AG04449 (cell line): Measurements from ENCODE around the gene GAK.

ENCODE experiments used
- CTCF ChIA-PET: fragments of 350-600 bp; formaldehyde crosslinking; extraction: SDS; loops from one replicate; lab custom pipeline; 2021; ENCODE audit warnings: antibody characterized with exemption; lab: Yijun Ruan, JAX
- POLR2A ChIA-PET: fragments of 400-600, 350-600 bp; formaldehyde crosslinking; extraction: SDS; loops from one replicate; lab custom pipeline; 2020; ENCODE audit warnings: antibody characterized with exemption, inconsistent platforms; lab: Yijun Ruan, JAX
- DNase-seq: peaks from one replicate; pipeline ENCODE4 v3.0.0-alpha.2; 2010; ENCODE audit warnings: low read depth, low spot score
- H3K4me3 ChIP-seq: 2 replicates; pipeline ENCODE4 v1.5.1; 2011; ENCODE audit warnings: low read depth, mild to moderate bottlenecking, control low read depth, low read length
- TF ChIP-seq, protein P1 (sequence below): IDR thresholded peaks from one replicate; pipeline ENCODE4 v1.5.1; 2011; ENCODE audit warnings: mild to moderate bottlenecking, moderate library complexity, low read length, control low read depth, inconsistent platforms; ENCODE audit not compliant: insufficient read depth; ENCODE audit errors: missing control alignments

The GAK gene

DNA sequence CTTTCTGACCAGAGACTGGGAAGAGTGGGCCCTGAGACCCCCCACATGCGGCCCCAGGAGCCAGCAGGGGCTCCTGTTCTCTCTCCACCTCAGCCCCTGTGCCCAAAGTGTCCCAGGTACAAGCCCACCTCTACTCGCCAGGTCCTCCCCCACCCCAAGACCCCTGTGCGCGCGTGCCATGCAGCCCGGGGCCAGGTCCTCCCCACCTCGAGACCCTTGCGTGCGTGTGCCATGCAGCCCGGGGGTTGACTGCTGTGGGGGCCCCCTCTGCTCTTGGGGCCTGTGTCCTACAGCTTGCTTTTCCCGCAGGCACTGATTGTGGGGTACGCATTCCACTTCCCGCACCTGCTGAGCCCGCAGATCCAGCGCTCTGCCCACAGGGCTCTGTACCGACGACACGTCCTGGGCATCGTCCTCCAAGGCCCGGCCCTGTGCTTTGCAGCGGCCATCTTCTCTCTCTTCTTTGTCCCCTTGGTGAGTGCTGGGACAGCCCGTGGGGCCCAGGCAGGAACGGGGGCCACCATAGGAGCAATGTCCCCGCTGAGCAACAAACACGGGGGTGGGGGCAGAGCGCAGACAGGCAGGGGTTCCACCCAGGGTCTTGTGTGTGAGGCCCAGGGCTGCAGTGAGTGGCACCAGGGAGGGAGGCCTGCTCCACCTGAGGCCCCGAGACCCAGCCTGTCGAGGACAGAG is 20.9 kb upstream of the GAK start:
- CTCF ChIA-PET: no interaction called here
- no peak for DNase-seq
- POLR2A ChIA-PET: no interaction called here
- TF ChIP-seq, protein P1, sequence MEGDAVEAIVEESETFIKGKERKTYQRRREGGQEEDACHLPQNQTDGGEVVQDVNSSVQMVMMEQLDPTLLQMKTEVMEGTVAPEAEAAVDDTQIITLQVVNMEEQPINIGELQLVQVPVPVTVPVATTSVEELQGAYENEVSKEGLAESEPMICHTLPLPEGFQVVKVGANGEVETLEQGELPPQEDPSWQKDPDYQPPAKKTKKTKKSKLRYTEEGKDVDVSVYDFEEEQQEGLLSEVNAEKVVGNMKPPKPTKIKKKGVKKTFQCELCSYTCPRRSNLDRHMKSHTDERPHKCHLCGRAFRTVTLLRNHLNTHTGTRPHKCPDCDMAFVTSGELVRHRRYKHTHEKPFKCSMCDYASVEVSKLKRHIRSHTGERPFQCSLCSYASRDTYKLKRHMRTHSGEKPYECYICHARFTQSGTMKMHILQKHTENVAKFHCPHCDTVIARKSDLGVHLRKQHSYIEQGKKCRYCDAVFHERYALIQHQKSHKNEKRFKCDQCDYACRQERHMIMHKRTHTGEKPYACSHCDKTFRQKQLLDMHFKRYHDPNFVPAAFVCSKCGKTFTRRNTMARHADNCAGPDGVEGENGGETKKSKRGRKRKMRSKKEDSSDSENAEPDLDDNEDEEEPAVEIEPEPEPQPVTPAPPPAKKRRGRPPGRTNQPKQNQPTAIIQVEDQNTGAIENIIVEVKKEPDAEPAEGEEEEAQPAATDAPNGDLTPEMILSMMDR: no peak
- no peak overlapping the region for H3K4me3 ChIP-seq

DNA sequence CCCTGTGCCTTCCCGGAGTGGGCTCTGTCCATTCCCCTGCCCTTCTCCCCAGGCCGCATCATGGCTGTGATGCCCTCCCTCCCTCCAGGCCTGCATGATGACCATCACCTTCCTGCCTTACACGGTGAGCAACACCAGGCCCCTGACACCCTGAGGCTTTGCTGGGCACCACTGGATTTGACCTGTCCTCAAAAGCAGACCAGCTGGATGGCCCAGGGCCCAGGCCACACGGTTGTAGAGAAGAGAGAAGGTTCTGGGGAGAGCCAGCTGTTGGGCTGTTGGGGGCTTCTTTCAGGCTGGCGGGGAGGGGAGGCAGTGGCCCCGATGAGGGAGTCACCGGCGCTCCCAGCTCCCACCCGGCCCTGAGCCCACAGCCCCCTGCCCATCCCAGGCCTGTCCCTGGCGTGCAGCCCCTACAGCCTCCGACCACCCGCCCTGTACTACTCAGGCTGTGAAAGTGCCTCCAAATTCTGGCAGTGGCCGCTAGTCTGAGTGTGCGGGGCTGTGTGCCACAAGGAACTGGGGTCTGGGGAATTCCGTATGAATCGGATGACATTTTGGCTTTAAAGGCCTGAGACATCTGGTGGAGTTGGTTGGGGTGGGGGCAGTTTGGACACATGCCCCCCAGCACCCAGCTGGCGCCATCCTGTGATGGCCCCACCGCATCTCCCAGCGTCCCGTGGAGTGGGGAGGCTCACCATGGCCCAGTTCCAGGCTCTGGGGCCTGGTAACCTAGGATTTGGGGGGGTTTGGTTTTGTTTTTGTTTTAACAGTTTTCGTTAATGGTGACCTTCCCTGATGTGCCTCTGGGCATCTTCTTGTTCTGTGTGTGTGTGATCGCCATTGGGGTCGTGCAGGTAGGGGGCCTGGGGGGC is 19.7 kb upstream of the GAK start:
- TF ChIP-seq, protein P1: no peak
- no peak overlapping the region for H3K4me3 ChIP-seq
- POLR2A ChIA-PET: no interaction called here
- no peak for DNase-seq
- CTCF ChIA-PET: no interaction called here

DNA sequence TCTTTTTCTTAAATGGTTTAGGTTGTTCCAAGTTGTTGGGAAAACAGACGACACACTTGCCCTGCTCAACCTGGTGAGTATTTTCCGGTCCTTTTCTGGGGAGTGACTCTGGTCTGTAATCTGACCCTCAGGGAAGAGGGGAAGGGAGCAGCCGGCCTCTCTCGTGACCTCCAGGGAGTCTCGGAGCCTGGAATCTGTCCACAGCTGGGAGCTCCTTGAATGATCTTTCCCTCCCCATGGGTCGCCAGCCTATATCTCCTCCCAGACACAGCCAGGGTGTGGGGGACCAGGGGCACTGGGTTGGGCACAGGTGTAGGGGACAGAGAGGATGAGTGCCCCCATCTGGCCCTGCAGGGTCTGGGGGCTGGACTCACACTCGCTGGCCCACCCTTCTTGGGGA is 19.1 kb upstream of the GAK start:
- no peak overlapping the region for H3K4me3 ChIP-seq
- ChIA-PET POLR2A (no interaction called here), CTCF (no interaction called here)
- TF ChIP-seq, protein P1: no peak
- no peak for DNase-seq

DNA sequence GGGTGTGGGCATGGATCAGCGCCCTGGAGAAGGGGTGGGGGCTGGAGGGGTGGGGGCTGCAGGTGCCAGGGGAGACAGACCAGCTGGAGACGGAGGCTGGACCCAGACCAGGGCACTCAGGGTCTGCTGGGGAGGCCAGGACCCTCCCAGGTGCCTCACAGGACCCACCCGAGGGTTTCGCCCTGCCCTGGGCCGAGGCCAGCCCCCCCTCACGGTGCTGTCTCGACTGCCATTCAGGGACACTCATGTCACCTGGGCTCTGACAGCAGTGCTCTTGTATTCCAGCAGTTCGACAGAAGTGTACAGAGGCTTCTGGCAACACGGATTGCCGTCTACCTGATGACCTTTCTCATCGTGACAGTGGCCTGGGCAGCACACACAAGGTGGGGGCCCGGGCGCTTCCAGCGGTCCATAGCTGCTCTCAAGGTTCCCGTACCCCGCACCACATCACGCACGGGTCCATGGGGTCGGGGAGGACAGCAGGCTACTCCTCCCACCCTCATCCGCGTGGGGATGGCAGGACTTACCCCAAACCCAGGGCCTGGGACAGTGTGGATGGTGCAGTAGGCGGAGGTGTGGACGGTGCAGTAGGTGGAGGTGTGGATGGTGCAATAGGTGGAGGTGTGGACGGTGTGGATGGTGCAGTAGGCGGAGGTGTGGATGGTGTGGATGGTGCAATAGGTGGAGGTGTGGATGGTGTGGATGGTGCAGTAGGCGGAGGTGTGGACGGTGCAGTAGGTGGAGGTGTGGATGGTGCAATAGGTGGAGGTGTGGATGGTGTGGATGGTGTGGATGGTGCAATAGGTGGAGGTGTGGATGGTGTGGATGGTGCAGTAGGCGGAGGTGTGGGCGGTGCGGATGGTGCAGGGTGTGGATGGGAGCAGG is 18.3 kb upstream of the GAK start:
- no peak for DNase-seq
- ChIA-PET POLR2A (no interaction called here), CTCF (no interaction called here)
- TF ChIP-seq, protein P1: no peak
- no peak overlapping the region for H3K4me3 ChIP-seq

DNA sequence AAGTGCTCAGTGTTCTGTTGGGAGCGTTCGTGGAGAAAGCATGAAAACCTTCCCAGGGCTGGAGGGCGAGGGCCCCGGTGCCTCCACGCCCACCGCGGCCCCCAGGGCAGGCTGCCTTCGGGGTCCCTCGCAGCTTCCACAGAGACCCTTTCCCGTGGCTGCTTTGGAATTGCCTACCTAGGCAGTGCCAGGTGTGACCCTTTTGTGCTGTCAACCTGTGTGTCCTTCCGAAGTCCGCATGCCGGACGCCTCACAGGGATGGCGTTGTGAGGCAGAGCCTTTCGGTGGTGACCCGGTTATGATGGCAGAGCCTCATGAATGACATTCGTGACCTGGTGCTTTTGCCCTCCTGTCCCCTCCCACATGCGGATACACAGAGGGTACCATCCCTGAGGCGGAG is 17.5 kb upstream of the GAK start:
- TF ChIP-seq, protein P1: no peak
- CTCF ChIA-PET: no interaction called here
- DNase-seq: no peak
- no peak overlapping the region for H3K4me3 ChIP-seq
- POLR2A ChIA-PET: no interaction called here
